GM23338 (cell line): ENCODE measurements around the gene NEO1. TPM values are rescaled to one million over a fixed set of nuclear protein-coding genes. Genes with fewer than 3 reads are reported as not detected.

Source experiments
- ATAC-seq: fragments of 200-7000 bp; cut with Tn5 transposase; 3 replicates; pipeline ENCODE4 v1.9.1; 2020
- DNase-seq: peaks from one replicate; pipeline ENCODE4 v3.0.0-alpha.2; 2015; ENCODE audit warnings: low spot score
- H2AFZ ChIP-seq: fragments of 200-600 bp; sonication (generic); 2 replicates; pipeline ENCODE4 v1.8.0; 2016; ENCODE audit warnings: antibody characterized with exemption, mild to moderate bottlenecking, moderate library complexity
- H3F3A ChIP-seq: fragments of 200-600 bp; sonication (generic); replicated peaks from 2 replicates; pipeline ENCODE4 v1.8.0; 2017; ENCODE audit warnings: antibody characterized with exemption, mixed run types, low read depth
- H3K27ac ChIP-seq: fragments of 200-600 bp; sonication (generic); 2 replicates; pipeline ENCODE4 v1.6.1; 2016; ENCODE audit warnings: low read depth
- H3K27me3 ChIP-seq: fragments of 200-600 bp; sonication (generic); 2 replicates; pipeline ENCODE4 v1.8.0; 2016; ENCODE audit warnings: mild to moderate bottlenecking, mixed run types, moderate library complexity; ENCODE audit not compliant: insufficient read depth
- H3K36me3 ChIP-seq: fragments of 200-600 bp; sonication (generic); 2 replicates; pipeline ENCODE4 v1.8.0; 2016; ENCODE audit warnings: mild to moderate bottlenecking; ENCODE audit not compliant: insufficient read depth
- H3K4me1 ChIP-seq: fragments of 200-600 bp; sonication (generic); 2 replicates; pipeline ENCODE4 v1.8.0; 2016; ENCODE audit warnings: mild to moderate bottlenecking, moderate library complexity; ENCODE audit not compliant: insufficient read depth
- H3K4me2 ChIP-seq: fragments of 200-600 bp; sonication (generic); 2 replicates; pipeline ENCODE4 v1.7.1; 2017; ENCODE audit warnings: mixed run types
- H3K4me3 ChIP-seq: fragments of 200-600 bp; sonication (generic); 2 replicates; pipeline ENCODE4 v1.6.1; 2016; ENCODE audit warnings: mixed run types
- H3K79me2 ChIP-seq: fragments of 200-600 bp; sonication (generic); replicated peaks from 2 replicates; pipeline ENCODE4 v1.8.0; 2017; ENCODE audit warnings: mild to moderate bottlenecking; ENCODE audit not compliant: insufficient read depth
- H3K9me2 ChIP-seq: fragments of 200-600 bp; sonication (generic); 2 replicates; pipeline ENCODE4 v1.8.0; 2017; ENCODE audit not compliant: insufficient read depth
- H4K20me1 ChIP-seq: fragments of 200-600 bp; sonication (generic); replicated peaks from 2 replicates; pipeline ENCODE4 v1.8.0; 2017; ENCODE audit warnings: mild to moderate bottlenecking; ENCODE audit not compliant: insufficient read depth
- H3K27ac Mint-ChIP-seq: 2 replicates; pipeline ENCODE4 v1.8.0; 2020; ENCODE audit warnings: inconsistent platforms, mild to moderate bottlenecking, moderate library complexity, mixed read lengths
- H3K27me3 Mint-ChIP-seq: 3 replicates; pipeline ENCODE4 v1.8.0; 2022; ENCODE audit warnings: low read depth, mild to moderate bottlenecking, moderate library complexity, mixed read lengths, inconsistent platforms; ENCODE audit not compliant: insufficient read depth, poor library complexity
- H3K36me3 Mint-ChIP-seq: 3 replicates; pipeline ENCODE4 v1.8.0; 2021; ENCODE audit warnings: low read depth, mild to moderate bottlenecking, inconsistent platforms, moderate library complexity, mixed read lengths
- H3K4me1 Mint-ChIP-seq: 3 replicates; pipeline ENCODE4 v1.8.0; 2020; ENCODE audit warnings: mild to moderate bottlenecking, inconsistent platforms, mixed read lengths
- H3K4me3 Mint-ChIP-seq: 3 replicates; pipeline ENCODE4 v1.8.0; 2021; ENCODE audit warnings: moderate library complexity, mild to moderate bottlenecking, inconsistent platforms, mixed read lengths
- H3K9me3 Mint-ChIP-seq: 3 replicates; pipeline ENCODE4 v1.8.0; 2020; ENCODE audit warnings: moderate library complexity, mild to moderate bottlenecking, inconsistent platforms, mixed read lengths
- CREB1 ChIP-seq: fragments of 250-450 bp; sonication (Bioruptor Pico); IDR thresholded peaks from 2 replicates; pipeline ENCODE4 v1.5.0; 2020; ENCODE audit warnings: low read depth, mild to moderate bottlenecking, moderate library complexity
- CTCF ChIP-seq, 2 experiments: fragments of 200-600 bp in 1 of 2; sonication (generic) in 1 of 2; conservative IDR thresholded peaks; 2 replicates each; pipeline versions ENCODE4 v1.5.1 to v1.6.1; 2016 to 2017; ENCODE audit warnings: antibody characterized with exemption in 2 of 2, low read depth in 2 of 2, mild to moderate bottlenecking in 2 of 2, moderate library complexity in 1 of 2
- ETS1 ChIP-seq: IDR thresholded peaks from 2 replicates; pipeline ENCODE4 v1.6.1; 2016; ENCODE audit warnings: antibody characterized with exemption
- EZH2phosphoT487 ChIP-seq: fragments of 200-600 bp; sonication (generic); IDR thresholded peaks from one replicate; pipeline ENCODE4 v1.8.1; 2018; ENCODE audit warnings: antibody characterized with exemption; ENCODE audit not compliant: unreplicated experiment
- JUNB ChIP-seq: IDR thresholded peaks from one replicate; pipeline ENCODE4 v1.6.1; 2016; ENCODE audit warnings: antibody characterized with exemption; ENCODE audit not compliant: unreplicated experiment
- NANOG ChIP-seq: IDR thresholded peaks from 2 replicates; pipeline ENCODE4 v1.6.1; 2016; ENCODE audit warnings: antibody characterized with exemption, borderline replicate concordance
- POLR2AphosphoS5 ChIP-seq: IDR thresholded peaks from 2 replicates; pipeline ENCODE4 v1.6.1; 2016; ENCODE audit warnings: antibody characterized with exemption, low read depth
- REST ChIP-seq: IDR thresholded peaks from one replicate; pipeline ENCODE4 v1.6.1; 2018; ENCODE audit warnings: antibody characterized with exemption; ENCODE audit not compliant: unreplicated experiment
- STAT1 ChIP-seq: IDR thresholded peaks from one replicate; pipeline ENCODE4 v1.6.1; 2016; ENCODE audit warnings: antibody characterized with exemption; ENCODE audit not compliant: unreplicated experiment
- ZNF114 ChIP-seq: fragments of 250-450 bp; sonication (Bioruptor Pico); IDR thresholded peaks from 2 replicates; pipeline ENCODE4 v1.5.0; 2020; ENCODE audit warnings: mild to moderate bottlenecking, moderate library complexity
- ZNF331 ChIP-seq: fragments of 250-450 bp; sonication (Bioruptor Pico); IDR thresholded peaks from 2 replicates; pipeline ENCODE4 v1.5.0; 2020; ENCODE audit warnings: low read depth, mild to moderate bottlenecking, moderate library complexity
- ZNF462 ChIP-seq: fragments of 250-450 bp; sonication (Bioruptor Pico); IDR thresholded peaks from 2 replicates; pipeline ENCODE4 v1.5.0; 2020; ENCODE audit warnings: mild to moderate bottlenecking, moderate library complexity
- polyA plus RNA-seq: library from polyadenylated mRNA; unstranded; fragments of >200 nt; fragmentation: Nextera tagmentation; extraction: Ambion mirVana; gene quantifications from 2 replicates; pipeline ENCODE4 v1.2.1, GENCODE V29; 2016
- total RNA-seq: library from RNA; depleted of rRNA; stranded (reverse); fragments of >200 nt; shearing (Covaris generic); gene quantifications from 2 replicates; pipeline ENCODE4 v1.2.3, GENCODE V29; 2014

NEO1 gene
- total and polyA plus RNA-seq, 2 experiments from 2014 or later: 8.4 to 45.8 TPM

GRCh38 chr15:73246439-73246838, 194.2 kb downstream of the NEO1 start (continued):
- no peak for TF ChIP-seq EZH2phosphoT487
- no peak for TF ChIP-seq CREB1
- no peak for TF ChIP-seq ETS1
- no peak for TF ChIP-seq ZNF331

- Histone ChIP-seq H3K4me2 (no peak overlapping the region), H3F3A (no peaks in the 10 kb centered on the region), H4K20me1 (no peaks in the 10 kb centered on the region; the same call in 1 of the 2 replicates), H3K79me2 (no peaks in the 10 kb centered on the region), H3K27ac (no peak overlapping the region), H3K4me1 (no peaks in the 10 kb centered on the region), H3K36me3 (no peaks in the 10 kb centered on the region), H2AFZ (no peak overlapping the region), H3K9me2 (no peaks in the 10 kb centered on the region), H3K27me3 (no peaks in the 10 kb centered on the region), H3K4me3 (no peak overlapping the region)
- H3K4me1 Mint-ChIP-seq: no peaks in the 10 kb centered on the region
- H3K36me3 Mint-ChIP-seq: peaks cover 3% of the 10 kb centered on the region; the same call in 1 of the 3 replicates
- no peak overlapping the region for H3K4me3 Mint-ChIP-seq
- ATAC-seq (no peak), DNase-seq (no peak)
- no peaks in the 10 kb centered on the region for H3K27me3 Mint-ChIP-seq
- no peaks in the 10 kb centered on the region for H3K9me3 Mint-ChIP-seq
- no peak overlapping the region for H3K27ac Mint-ChIP-seq
- no peak for TF ChIP-seq ZNF114 (CRISPR knock-in tag)
- no peak for TF ChIP-seq ZNF331
- no peak for TF ChIP-seq EZH2phosphoT487
- TF ChIP-seq NANOG: no peak
- TF ChIP-seq ETS1: no peak
- TF ChIP-seq POLR2AphosphoS5: no peak
- TF ChIP-seq CREB1: no peak
- TF ChIP-seq ZNF462: no peak
- TF ChIP-seq STAT1: no peak
- TF ChIP-seq REST: no peak
- TF ChIP-seq JUNB: no peak
- TF ChIP-seq CTCF (conservative IDR thresholded peaks at IDR 0.05; ENCODE audit: low read depth in 2 of 2): no peak
Measured at GRCh38 chr15:73246898-73247297, 194.6 kb downstream of the NEO1 start.
